OCI-LY1 (cell line): ENCODE measurements around the gene NUCB2.

ENCODE experiments used
- CTCF ChIP-seq: fragments of 200-600 bp; sonication (generic), shearing (Covaris generic); IDR thresholded peaks from 2 replicates; pipeline ENCODE4 v1.5.1; 2017; ENCODE audit warnings: mild to moderate bottlenecking, antibody characterized with exemption, low read length, moderate library complexity, mixed read lengths
- EZH2 ChIP-seq: fragments of 200-600 bp; sonication (generic), shearing (Covaris generic); IDR thresholded peaks from 2 replicates; pipeline ENCODE4 v1.8.0; 2017; ENCODE audit warnings: borderline replicate concordance, mixed run types, mild to moderate bottlenecking, antibody characterized with exemption, low read length, moderate library complexity, mixed read lengths

GRCh38 chr11:17268902-17269301, 7.6 kb upstream of the NUCB2 start:
- TF ChIP-seq CTCF = no peak
- TF ChIP-seq EZH2 = no peak
